ENCODE measurements around the gene PTPRA. TPM values are rescaled to one million over a fixed set of nuclear protein-coding genes. Genes with fewer than 3 reads are reported as not detected.

PTPRA gene
- total and polyA plus RNA-seq, 9 of the 15 experiments (the other 6 are each of a cell fraction or from before 2014, with no cell fraction given), result 3.4 to 80.5 (median 28.0) TPM

DNA sequence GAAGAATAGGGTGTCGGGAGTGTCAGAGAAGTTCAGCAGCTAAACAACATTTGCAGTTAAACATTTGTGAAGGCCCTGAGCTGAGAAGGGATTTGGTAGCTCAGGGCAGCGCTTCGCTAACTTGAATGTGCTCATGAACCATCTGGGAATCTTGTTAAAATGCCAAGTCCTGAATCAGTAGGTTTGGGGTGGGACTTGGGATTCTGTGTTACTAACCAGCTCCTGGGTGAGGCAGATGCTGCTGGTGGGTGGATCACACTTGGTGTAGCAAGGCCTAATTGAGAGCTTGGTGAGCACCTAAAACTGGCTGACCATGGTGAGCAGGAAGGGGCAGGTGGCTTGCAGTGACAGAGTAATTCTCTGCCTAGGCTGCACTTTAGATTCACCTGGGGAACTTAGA is 5.9 kb downstream of the PTPRA start (continued):
- TF ChIP-seq, protein P1, sequence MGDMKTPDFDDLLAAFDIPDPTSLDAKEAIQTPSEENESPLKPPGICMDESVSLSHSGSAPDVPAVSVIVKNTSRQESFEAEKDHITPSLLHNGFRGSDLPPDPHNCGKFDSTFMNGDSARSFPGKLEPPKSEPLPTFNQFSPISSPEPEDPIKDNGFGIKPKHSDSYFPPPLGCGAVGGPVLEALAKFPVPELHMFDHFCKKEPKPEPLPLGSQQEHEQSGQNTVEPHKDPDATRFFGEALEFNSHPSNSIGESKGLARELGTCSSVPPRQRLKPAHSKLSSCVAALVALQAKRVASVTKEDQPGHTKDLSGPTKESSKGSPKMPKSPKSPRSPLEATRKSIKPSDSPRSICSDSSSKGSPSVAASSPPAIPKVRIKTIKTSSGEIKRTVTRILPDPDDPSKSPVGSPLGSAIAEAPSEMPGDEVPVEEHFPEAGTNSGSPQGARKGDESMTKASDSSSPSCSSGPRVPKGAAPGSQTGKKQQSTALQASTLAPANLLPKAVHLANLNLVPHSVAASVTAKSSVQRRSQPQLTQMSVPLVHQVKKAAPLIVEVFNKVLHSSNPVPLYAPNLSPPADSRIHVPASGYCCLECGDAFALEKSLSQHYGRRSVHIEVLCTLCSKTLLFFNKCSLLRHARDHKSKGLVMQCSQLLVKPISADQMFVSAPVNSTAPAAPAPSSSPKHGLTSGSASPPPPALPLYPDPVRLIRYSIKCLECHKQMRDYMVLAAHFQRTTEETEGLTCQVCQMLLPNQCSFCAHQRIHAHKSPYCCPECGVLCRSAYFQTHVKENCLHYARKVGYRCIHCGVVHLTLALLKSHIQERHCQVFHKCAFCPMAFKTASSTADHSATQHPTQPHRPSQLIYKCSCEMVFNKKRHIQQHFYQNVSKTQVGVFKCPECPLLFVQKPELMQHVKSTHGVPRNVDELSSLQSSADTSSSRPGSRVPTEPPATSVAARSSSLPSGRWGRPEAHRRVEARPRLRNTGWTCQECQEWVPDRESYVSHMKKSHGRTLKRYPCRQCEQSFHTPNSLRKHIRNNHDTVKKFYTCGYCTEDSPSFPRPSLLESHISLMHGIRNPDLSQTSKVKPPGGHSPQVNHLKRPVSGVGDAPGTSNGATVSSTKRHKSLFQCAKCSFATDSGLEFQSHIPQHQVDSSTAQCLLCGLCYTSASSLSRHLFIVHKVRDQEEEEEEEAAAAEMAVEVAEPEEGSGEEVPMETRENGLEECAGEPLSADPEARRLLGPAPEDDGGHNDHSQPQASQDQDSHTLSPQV (IDR thresholded peaks at IDR 0.05), result no peak

DNA sequence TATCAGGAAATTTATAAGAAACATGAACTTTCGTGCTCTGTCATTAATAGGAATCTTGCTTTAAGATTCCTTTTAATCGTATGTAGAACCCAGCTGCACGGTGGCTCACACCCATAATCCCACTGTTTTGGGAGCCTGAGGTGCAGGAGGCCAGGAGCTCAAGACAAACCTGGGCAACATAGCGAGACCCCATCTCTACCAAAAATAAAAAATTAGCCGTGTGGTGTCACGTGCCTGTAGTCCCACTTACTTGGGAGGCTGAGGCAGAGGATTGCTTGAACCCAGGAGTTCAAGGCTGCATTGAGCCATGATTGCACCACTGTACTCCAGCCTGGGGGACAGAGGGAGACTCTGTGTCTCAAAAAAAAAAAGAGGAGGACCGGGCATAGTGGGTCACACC is 7.4 kb downstream of the PTPRA start:
- Histone ChIP-seq H3K27ac (ENCODE audit: extremely low read depth, low read depth, low read length) (no peak overlapping the region), H3K4me1 (replicated peaks in 1 of 2; ENCODE audit: control insufficient read depth in 2 of 2, insufficient read depth in 2 of 2, low read length in 2 of 2) (peaks cover 4 to 5% of the 10 kb centered on the region in 2 experiments; a peak in 3 of 5 replicates), H3K79me2 (ENCODE audit: control insufficient read depth, insufficient read depth, low read length) (peaks cover 84% of the 10 kb centered on the region), H3K27me3 (ENCODE audit: control insufficient read depth in 2 of 2, insufficient read depth in 2 of 2, low read length in 2 of 2) (no peaks in the 10 kb centered on the region), H4K20me1 (replicated peaks; ENCODE audit: control insufficient read depth, insufficient read depth, low read length) (peaks cover 6% of the 10 kb centered on the region), H3K9me1 (ENCODE audit: control insufficient read depth, insufficient read depth, low read length) (no peaks in the 10 kb centered on the region), H3K9me3 (replicated peaks; ENCODE audit: control insufficient read depth, insufficient read depth, low read depth, low read length) (no peaks in the 10 kb centered on the region), H3K4me3 (no peak overlapping the region), H2AFZ (ENCODE audit: low read depth, low read length) (no peak overlapping the region), H3K36me3 (ENCODE audit: control insufficient read depth, insufficient read depth, low read length) (peaks cover 13% of the 10 kb centered on the region; the same call in 1 of the 3 replicates), H3K4me2 (ENCODE audit: insufficient read depth, low read length) (no peak overlapping the region), H3K9ac (ENCODE audit: insufficient read depth in 1 of 2, low read depth in 2 of 2, low read length in 2 of 2) (no peak overlapping the region)
- intact Hi-C loops (cut with micrococcal nuclease), result no loop called here
- in situ Hi-C loops (cut with MboI), result no loop called here
- ATAC-seq (no peak), DNase-seq (ENCODE audit: extremely low read depth in 1 of 4, low spot score in 3 of 4) (no peak), FAIRE-seq (no peak)
- ChIA-PET POLR2A (interaction anchor here (1.0 kb wide), 1 partner anchor 57 kb away, joined by 3 read pairs; no protein-coding TSS in a partner anchor), CTCF (ENCODE audit: low intra/inter-chr PET ratio) (no interaction called here)
- BruUV-seq (replicated peaks), result no TSS peak
- no peak for TF ChIP-seq SMC3 (conservative IDR thresholded peaks at IDR 0.05; ENCODE audit: insufficient read depth, low read depth, low read length)
- TF ChIP-seq MAFF (IDR thresholded peaks at IDR 0.05; ENCODE audit: low read length), result no peak
- TF ChIP-seq CREBBP (IDR thresholded peaks at IDR 0.05; ENCODE audit: low read depth, low read length), result no peak
- TF ChIP-seq, protein P2, sequence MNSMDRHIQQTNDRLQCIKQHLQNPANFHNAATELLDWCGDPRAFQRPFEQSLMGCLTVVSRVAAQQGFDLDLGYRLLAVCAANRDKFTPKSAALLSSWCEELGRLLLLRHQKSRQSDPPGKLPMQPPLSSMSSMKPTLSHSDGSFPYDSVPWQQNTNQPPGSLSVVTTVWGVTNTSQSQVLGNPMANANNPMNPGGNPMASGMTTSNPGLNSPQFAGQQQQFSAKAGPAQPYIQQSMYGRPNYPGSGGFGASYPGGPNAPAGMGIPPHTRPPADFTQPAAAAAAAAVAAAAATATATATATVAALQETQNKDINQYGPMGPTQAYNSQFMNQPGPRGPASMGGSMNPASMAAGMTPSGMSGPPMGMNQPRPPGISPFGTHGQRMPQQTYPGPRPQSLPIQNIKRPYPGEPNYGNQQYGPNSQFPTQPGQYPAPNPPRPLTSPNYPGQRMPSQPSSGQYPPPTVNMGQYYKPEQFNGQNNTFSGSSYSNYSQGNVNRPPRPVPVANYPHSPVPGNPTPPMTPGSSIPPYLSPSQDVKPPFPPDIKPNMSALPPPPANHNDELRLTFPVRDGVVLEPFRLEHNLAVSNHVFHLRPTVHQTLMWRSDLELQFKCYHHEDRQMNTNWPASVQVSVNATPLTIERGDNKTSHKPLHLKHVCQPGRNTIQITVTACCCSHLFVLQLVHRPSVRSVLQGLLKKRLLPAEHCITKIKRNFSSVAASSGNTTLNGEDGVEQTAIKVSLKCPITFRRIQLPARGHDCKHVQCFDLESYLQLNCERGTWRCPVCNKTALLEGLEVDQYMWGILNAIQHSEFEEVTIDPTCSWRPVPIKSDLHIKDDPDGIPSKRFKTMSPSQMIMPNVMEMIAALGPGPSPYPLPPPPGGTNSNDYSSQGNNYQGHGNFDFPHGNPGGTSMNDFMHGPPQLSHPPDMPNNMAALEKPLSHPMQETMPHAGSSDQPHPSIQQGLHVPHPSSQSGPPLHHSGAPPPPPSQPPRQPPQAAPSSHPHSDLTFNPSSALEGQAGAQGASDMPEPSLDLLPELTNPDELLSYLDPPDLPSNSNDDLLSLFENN (IDR thresholded peaks at IDR 0.05; ENCODE audit: low read depth in 2 of 2, low read length in 2 of 2), result no peak
- TF ChIP-seq HMG20B (CRISPR knock-in tag; IDR thresholded peaks at IDR 0.05), result no peak
- TF ChIP-seq THRAP3 (IDR thresholded peaks at IDR 0.05; ENCODE audit: borderline replicate concordance), result no peak
- no peak for TF ChIP-seq KLF16 (IDR thresholded peaks at IDR 0.05)
- no peak for TF ChIP-seq SP1 (CRISPR knock-in tag; IDR thresholded peaks at IDR 0.05)
- TF ChIP-seq PTTG1 (tag; IDR thresholded peaks at IDR 0.05; ENCODE audit: low read depth), result no peak
- 87% methylated on average over 6 of the region's 7 CpGs for WGBS (ENCODE audit: insufficient coverage, low coverage, missing lambda C conversion rate)

All from K562 (cell line).